HepG2 (cell line): ENCODE data around the gene CARD8.

Source experiments
- ATF2 ChIP-seq: sonication (generic); formaldehyde crosslinking; IDR thresholded peaks from 2 replicates; pipeline ENCODE4 v1.4.0; 2020; ENCODE audit warnings: missing genetic modification reagents
- HMG20B ChIP-seq: conservative IDR thresholded peaks from 2 replicates; pipeline ENCODE4 v1.6.1; 2016; ENCODE audit warnings: missing genetic modification reagents, missing compliant biosample characterization
- PHF8 ChIP-seq: sonication (generic); formaldehyde crosslinking; IDR thresholded peaks from 2 replicates; pipeline ENCODE4 v1.5.0; 2020; ENCODE audit warnings: missing genetic modification reagents
- SMARCC2 ChIP-seq: fragments of 450-650 bp; IDR thresholded peaks from 2 replicates; pipeline ENCODE4 v1.6.1; 2017; ENCODE audit warnings: antibody characterized with exemption, mild to moderate bottlenecking
- ZC3H13 ChIP-seq: sonication (generic); formaldehyde crosslinking; IDR thresholded peaks from 2 replicates; pipeline ENCODE4 v1.8.1; 2023; ENCODE audit warnings: mild to moderate bottlenecking, missing genetic modification reagents, moderate library complexity
- ZNF615 ChIP-seq: sonication (generic); formaldehyde crosslinking; IDR thresholded peaks from 2 replicates; pipeline ENCODE4 v1.5.0; 2020; ENCODE audit warnings: mild to moderate bottlenecking, missing genetic modification reagents, borderline replicate concordance
- TF ChIP-seq, protein P1 (sequence below): sonication (generic); formaldehyde crosslinking; conservative IDR thresholded peaks from 2 replicates; pipeline ENCODE4 v1.4.0; 2020; ENCODE audit warnings: missing genetic modification reagents
- TF ChIP-seq, protein P2 (sequence below): sonication (generic); formaldehyde crosslinking; IDR thresholded peaks from 2 replicates; pipeline ENCODE4 v1.5.0; 2020; ENCODE audit warnings: mild to moderate bottlenecking, missing genetic modification reagents, moderate library complexity
- TF ChIP-seq, protein P3 (sequence below): sonication (generic); formaldehyde crosslinking; IDR thresholded peaks from 2 replicates; pipeline ENCODE4 v1.4.0; 2020; ENCODE audit warnings: missing genetic modification reagents, mild to moderate bottlenecking, borderline replicate concordance

DNA sequence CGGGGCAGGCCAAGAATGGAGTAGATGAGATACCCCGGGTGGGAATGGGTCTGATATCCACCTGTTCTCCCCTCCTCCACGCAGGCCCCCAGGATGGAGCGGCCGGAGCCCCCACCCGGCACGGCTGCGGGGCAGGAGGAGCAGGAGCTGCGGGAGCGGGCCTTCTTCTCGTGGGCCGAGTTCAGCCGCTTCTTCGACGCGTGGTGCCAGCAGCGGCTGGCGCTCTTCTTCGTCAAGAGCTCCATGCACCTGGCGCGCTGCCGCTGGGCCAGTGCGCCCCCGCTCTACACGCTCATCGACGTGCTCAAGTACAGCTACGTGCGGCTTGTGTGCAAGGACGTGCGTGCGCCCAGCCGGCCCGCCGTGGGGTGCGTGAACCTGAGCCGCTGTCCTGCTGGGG lies 84.0 kb downstream of the CARD8 start:
- TF ChIP-seq ATF2 (CRISPR knock-in tag) (no peak), SMARCC2 (no peak), HMG20B (CRISPR knock-in tag) (no peak), PHF8 (CRISPR knock-in tag) (no peak), ZNF615 (no peak), ZC3H13 (no peak)
- TF ChIP-seq, protein P1, sequence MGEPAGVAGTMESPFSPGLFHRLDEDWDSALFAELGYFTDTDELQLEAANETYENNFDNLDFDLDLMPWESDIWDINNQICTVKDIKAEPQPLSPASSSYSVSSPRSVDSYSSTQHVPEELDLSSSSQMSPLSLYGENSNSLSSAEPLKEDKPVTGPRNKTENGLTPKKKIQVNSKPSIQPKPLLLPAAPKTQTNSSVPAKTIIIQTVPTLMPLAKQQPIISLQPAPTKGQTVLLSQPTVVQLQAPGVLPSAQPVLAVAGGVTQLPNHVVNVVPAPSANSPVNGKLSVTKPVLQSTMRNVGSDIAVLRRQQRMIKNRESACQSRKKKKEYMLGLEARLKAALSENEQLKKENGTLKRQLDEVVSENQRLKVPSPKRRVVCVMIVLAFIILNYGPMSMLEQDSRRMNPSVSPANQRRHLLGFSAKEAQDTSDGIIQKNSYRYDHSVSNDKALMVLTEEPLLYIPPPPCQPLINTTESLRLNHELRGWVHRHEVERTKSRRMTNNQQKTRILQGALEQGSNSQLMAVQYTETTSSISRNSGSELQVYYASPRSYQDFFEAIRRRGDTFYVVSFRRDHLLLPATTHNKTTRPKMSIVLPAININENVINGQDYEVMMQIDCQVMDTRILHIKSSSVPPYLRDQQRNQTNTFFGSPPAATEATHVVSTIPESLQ: no peak
- TF ChIP-seq, protein P2, sequence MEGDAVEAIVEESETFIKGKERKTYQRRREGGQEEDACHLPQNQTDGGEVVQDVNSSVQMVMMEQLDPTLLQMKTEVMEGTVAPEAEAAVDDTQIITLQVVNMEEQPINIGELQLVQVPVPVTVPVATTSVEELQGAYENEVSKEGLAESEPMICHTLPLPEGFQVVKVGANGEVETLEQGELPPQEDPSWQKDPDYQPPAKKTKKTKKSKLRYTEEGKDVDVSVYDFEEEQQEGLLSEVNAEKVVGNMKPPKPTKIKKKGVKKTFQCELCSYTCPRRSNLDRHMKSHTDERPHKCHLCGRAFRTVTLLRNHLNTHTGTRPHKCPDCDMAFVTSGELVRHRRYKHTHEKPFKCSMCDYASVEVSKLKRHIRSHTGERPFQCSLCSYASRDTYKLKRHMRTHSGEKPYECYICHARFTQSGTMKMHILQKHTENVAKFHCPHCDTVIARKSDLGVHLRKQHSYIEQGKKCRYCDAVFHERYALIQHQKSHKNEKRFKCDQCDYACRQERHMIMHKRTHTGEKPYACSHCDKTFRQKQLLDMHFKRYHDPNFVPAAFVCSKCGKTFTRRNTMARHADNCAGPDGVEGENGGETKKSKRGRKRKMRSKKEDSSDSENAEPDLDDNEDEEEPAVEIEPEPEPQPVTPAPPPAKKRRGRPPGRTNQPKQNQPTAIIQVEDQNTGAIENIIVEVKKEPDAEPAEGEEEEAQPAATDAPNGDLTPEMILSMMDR: no peak
- TF ChIP-seq, protein P3, sequence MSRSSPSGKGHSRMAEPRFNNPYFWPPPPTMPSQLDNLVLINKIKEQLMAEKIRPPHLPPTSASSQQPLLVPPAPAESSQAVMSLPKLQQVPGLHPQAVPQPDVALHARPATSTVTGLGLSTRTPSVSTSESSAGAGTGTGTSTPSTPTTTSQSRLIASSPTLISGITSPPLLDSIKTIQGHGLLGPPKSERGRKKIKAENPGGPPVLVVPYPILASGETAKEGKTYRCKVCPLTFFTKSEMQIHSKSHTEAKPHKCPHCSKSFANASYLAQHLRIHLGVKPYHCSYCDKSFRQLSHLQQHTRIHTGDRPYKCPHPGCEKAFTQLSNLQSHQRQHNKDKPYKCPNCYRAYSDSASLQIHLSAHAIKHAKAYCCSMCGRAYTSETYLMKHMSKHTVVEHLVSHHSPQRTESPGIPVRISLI (CRISPR knock-in tag): no peak
